Mesenchymal stem cell (in vitro differentiated cells and primary cell): ENCODE measurements around the gene CHRM5.
A peak's percentile ranks its signal among the peaks of the same experiment; 100 is the strongest.
"Not testable (repeated sequence)": the region's sequence is repeated elsewhere in the genome, so short reads cannot be mapped to it uniquely, and the experiment has no call there.

Experiments
- DNase-seq: peaks from one replicate; pipeline ENCODE4 v3.0.0-alpha.2; 2013
- H2AFZ ChIP-seq: one replicate; pipeline ENCODE4 v1.6.1; 2013; ENCODE audit warnings: low read depth, mild to moderate bottlenecking, control low read depth, inconsistent platforms, low read length, moderate library complexity
- H2AK5ac ChIP-seq: 2 replicates; pipeline ENCODE4 v1.6.1; 2013; ENCODE audit warnings: low read length, moderate library complexity, mild to moderate bottlenecking, inconsistent platforms; ENCODE audit not compliant: severe bottlenecking
- H2BK120ac ChIP-seq: one replicate; pipeline ENCODE4 v1.6.1; 2013; ENCODE audit warnings: low read depth, mild to moderate bottlenecking, inconsistent platforms, low read length, moderate library complexity
- H2BK12ac ChIP-seq, 2 experiments: one replicate each; pipeline ENCODE4 v1.6.1; 2013; ENCODE audit warnings: inconsistent platforms in 2 of 2, low read length in 2 of 2, mild to moderate bottlenecking in 2 of 2, moderate library complexity in 2 of 2, control low read depth in 1 of 2
- H2BK15ac ChIP-seq: one replicate; pipeline ENCODE4 v1.6.1; 2013; ENCODE audit warnings: mild to moderate bottlenecking, low read depth, inconsistent platforms; ENCODE audit not compliant: poor library complexity, severe bottlenecking
- H2BK5ac ChIP-seq: 2 replicates; pipeline ENCODE4 v1.6.1; 2013; ENCODE audit warnings: low read depth, mild to moderate bottlenecking, low read length, control low read depth, inconsistent platforms; ENCODE audit not compliant: poor library complexity, severe bottlenecking
- H3K14ac ChIP-seq, 2 experiments: one replicate each; pipeline ENCODE4 v1.6.1; 2013; ENCODE audit warnings: inconsistent platforms in 2 of 2, low read length in 2 of 2, control low read depth in 1 of 2, mild to moderate bottlenecking in 1 of 2, moderate library complexity in 1 of 2
- H3K18ac ChIP-seq, 2 experiments: one replicate each; pipeline ENCODE4 v1.6.1; 2013; ENCODE audit warnings: inconsistent platforms in 2 of 2, low read length in 2 of 2, control low read depth in 1 of 2, low read depth in 1 of 2, mild to moderate bottlenecking in 1 of 2
- H3K23ac ChIP-seq, 2 experiments: one replicate each; pipeline ENCODE4 v1.6.1; 2013; ENCODE audit warnings: inconsistent platforms in 2 of 2, low read length in 2 of 2, mild to moderate bottlenecking in 2 of 2, moderate library complexity in 2 of 2, control low read depth in 1 of 2
- H3K27ac ChIP-seq: 2 replicates; pipeline ENCODE4 v1.5.1; 2013; ENCODE audit warnings: mild to moderate bottlenecking, moderate library complexity, low read length, control low read depth, inconsistent platforms; ENCODE audit not compliant: poor library complexity, severe bottlenecking
- H3K27me3 ChIP-seq, 2 experiments: 2 replicates each; pipeline versions ENCODE4 v1.6.1 to v1.7.0; 2013; ENCODE audit warnings: low read length in 2 of 2, mild to moderate bottlenecking in 2 of 2, moderate library complexity in 2 of 2, control low read depth in 1 of 2, inconsistent platforms in 1 of 2; ENCODE audit not compliant: control insufficient read depth in 1 of 2, insufficient read depth in 1 of 2
- H3K36me3 ChIP-seq, 2 experiments: 2 replicates each; pipeline versions ENCODE4 v1.6.1 to v1.7.0; 2013; ENCODE audit warnings: low read length in 2 of 2, control low read depth in 1 of 2, inconsistent platforms in 1 of 2, low read depth in 1 of 2, mild to moderate bottlenecking in 1 of 2; ENCODE audit not compliant: insufficient read depth in 2 of 2, control insufficient read depth in 1 of 2
- H3K4ac ChIP-seq, 2 experiments: one replicate each; pipeline ENCODE4 v1.6.1; 2013; ENCODE audit warnings: inconsistent platforms in 2 of 2, low read length in 2 of 2, mild to moderate bottlenecking in 2 of 2, moderate library complexity in 2 of 2, control low read depth in 1 of 2, low read depth in 1 of 2
- H3K4me1 ChIP-seq: 2 replicates; pipeline ENCODE4 v1.6.1; 2013; ENCODE audit warnings: low read depth, low read length, control low read depth; ENCODE audit not compliant: control insufficient read depth, insufficient read depth
- H3K4me2 ChIP-seq: 2 replicates; pipeline ENCODE4 v1.6.1; 2013; ENCODE audit warnings: low read length, mild to moderate bottlenecking, inconsistent platforms; ENCODE audit not compliant: poor library complexity, severe bottlenecking
- H3K4me3 ChIP-seq, 2 experiments: 2 replicates each; pipeline versions ENCODE4 v1.5.1 to v1.7.0; 2013; ENCODE audit warnings: low read length in 2 of 2, mild to moderate bottlenecking in 2 of 2, control low read depth in 1 of 2, low read depth in 1 of 2; ENCODE audit not compliant: insufficient read depth in 1 of 2
- H3K79me1 ChIP-seq: replicated peaks from 2 replicates; pipeline ENCODE4 v1.6.1; 2013; ENCODE audit warnings: mild to moderate bottlenecking, control low read depth, low read length, inconsistent platforms; ENCODE audit not compliant: poor library complexity, severe bottlenecking
- H3K9ac ChIP-seq: 2 replicates; pipeline ENCODE4 v1.7.0; 2013; ENCODE audit warnings: mild to moderate bottlenecking, low read length, moderate library complexity
- H3K9me3 ChIP-seq: 2 replicates; pipeline ENCODE4 v1.7.0; 2013; ENCODE audit warnings: mild to moderate bottlenecking, low read length; ENCODE audit not compliant: control insufficient read depth
- H4K8ac ChIP-seq: one replicate; pipeline ENCODE4 v1.6.1; 2013; ENCODE audit warnings: inconsistent platforms, mild to moderate bottlenecking, low read length, moderate library complexity
- H4K91ac ChIP-seq: one replicate; pipeline ENCODE4 v1.6.1; 2013; ENCODE audit warnings: mild to moderate bottlenecking, low read length, inconsistent platforms
- WGBS: methylation state at CpG from one replicate; pipeline ENCODE4 v1.1.7; 2013; ENCODE audit warnings: mixed read lengths; 5-methylcytosine and 5-hydroxymethylcytosine counted together

The CHRM5 gene

GRCh38 chr15:34014556-34014955 is 46.3 kb downstream of the CHRM5 start:
- H2AFZ ChIP-seq, result no peak overlapping the region
- no peak overlapping the region for H2BK12ac ChIP-seq
- H3K9ac ChIP-seq, result no peak overlapping the region
- no peak overlapping the region for H2BK120ac ChIP-seq
- no peak overlapping the region for H3K14ac ChIP-seq
- peaks cover 2% of the 10 kb centered on the region for H3K4me1 ChIP-seq
- no peak overlapping the region for H3K4me3 ChIP-seq
- H3K79me1 ChIP-seq, result peaks cover 14% of the 10 kb centered on the region
- H2BK5ac ChIP-seq, result no peak overlapping the region
- H3K4ac ChIP-seq, result no peak overlapping the region
- no peak for DNase-seq
- H3K27me3 ChIP-seq, result no peaks in the 10 kb centered on the region
- no peak overlapping the region for H2AK5ac ChIP-seq
- no peaks in the 10 kb centered on the region for H3K9me3 ChIP-seq
- WGBS, result 100% methylated on average over 1 of the region's 2 CpGs
- peaks cover 0 to 8% of the 10 kb centered on the region in 2 experiments for H3K36me3 ChIP-seq
- no peak overlapping the region for H3K18ac ChIP-seq
- H3K23ac ChIP-seq, result no peak overlapping the region
- no peak overlapping the region for H2BK15ac ChIP-seq
- peak overlapping the region; percentile 31 for H3K4me2 ChIP-seq
- peak overlapping the region; percentile 92 for H3K27ac ChIP-seq
- no peak overlapping the region for H4K8ac ChIP-seq
- H4K91ac ChIP-seq, result no peak overlapping the region

- no peak overlapping the region for H2BK12ac ChIP-seq
- WGBS, result 94% methylated on average over 16 of the region's 16 CpGs
- H3K4me1 ChIP-seq, result peaks cover 2% of the 10 kb centered on the region
- no peak overlapping the region for H3K23ac ChIP-seq
- H2BK5ac ChIP-seq, result no peak overlapping the region
- no peak overlapping the region for H2BK120ac ChIP-seq
- no peak overlapping the region for H2AFZ ChIP-seq
- peaks cover 0 to 8% of the 10 kb centered on the region in 2 experiments for H3K36me3 ChIP-seq
- H3K9ac ChIP-seq, result no peak overlapping the region
- no peak overlapping the region for H2AK5ac ChIP-seq
- H4K8ac ChIP-seq, result no peak overlapping the region
- H3K9me3 ChIP-seq, result no peaks in the 10 kb centered on the region
- no peak overlapping the region for H2BK15ac ChIP-seq
- H3K27ac ChIP-seq, result no peak overlapping the region
- no peak overlapping the region for H3K4ac ChIP-seq
- no peaks in the 10 kb centered on the region for H3K27me3 ChIP-seq
- peaks cover 18% of the 10 kb centered on the region for H3K79me1 ChIP-seq
- no peak for DNase-seq
- no peak overlapping the region for H3K18ac ChIP-seq
- H4K91ac ChIP-seq, result no peak overlapping the region
- H3K4me3 ChIP-seq, result no peak overlapping the region
- H3K14ac ChIP-seq, result no peak overlapping the region
- H3K4me2 ChIP-seq, result no peak overlapping the region
Measured at GRCh38 chr15:34018021-34018645, 49.8 kb downstream of the CHRM5 start.

DNA sequence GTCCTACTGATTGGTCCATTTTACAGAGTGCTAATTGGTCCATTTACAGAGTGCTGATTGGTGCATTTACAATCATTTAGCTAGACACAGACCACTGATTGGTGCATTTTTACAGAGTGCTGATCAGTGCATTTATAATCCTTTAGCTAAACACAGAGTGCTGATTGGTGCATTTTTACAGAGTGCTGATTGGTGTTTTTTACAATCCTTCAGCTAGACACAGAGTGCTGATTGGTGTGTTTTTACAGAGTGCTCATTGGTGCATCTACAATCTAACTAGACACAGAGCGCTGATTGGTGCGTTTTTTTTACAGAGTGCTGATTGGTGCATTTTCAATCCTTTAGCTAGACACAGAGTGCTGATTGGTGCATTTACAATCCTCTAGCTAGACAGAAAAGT is 50.4 kb downstream of the CHRM5 start:
- H3K79me1 ChIP-seq, result peaks cover 18% of the 10 kb centered on the region
- not testable (repeated sequence) for H3K27ac ChIP-seq, H3K18ac ChIP-seq, H3K27me3 ChIP-seq, H3K9ac ChIP-seq, H4K8ac ChIP-seq, H3K4me1 ChIP-seq, H2BK120ac ChIP-seq, H2BK5ac ChIP-seq, H2BK12ac ChIP-seq, H3K4ac ChIP-seq, H2AK5ac ChIP-seq, H3K23ac ChIP-seq, H3K14ac ChIP-seq, H2BK15ac ChIP-seq, H4K91ac ChIP-seq, H3K4me2 ChIP-seq, H3K9me3 ChIP-seq, H2AFZ ChIP-seq, H3K36me3 ChIP-seq, H3K4me3 ChIP-seq, DNase-seq
- 100% methylated on average over 2 of the region's 2 CpGs for WGBS

GRCh38 chr15:34019369-34019990 is 51.2 kb downstream of the CHRM5 start:
- H3K4me1 ChIP-seq, result peaks cover 2% of the 10 kb centered on the region
- H3K36me3 ChIP-seq, result peaks cover 0 to 8% of the 10 kb centered on the region in 2 experiments
- no peak overlapping the region for H4K91ac ChIP-seq
- no peak overlapping the region for H3K14ac ChIP-seq
- no peak overlapping the region for H2BK12ac ChIP-seq
- no peak overlapping the region for H3K9ac ChIP-seq
- no peak overlapping the region for H3K23ac ChIP-seq
- H2AK5ac ChIP-seq, result no peak overlapping the region
- no peak overlapping the region for H3K4ac ChIP-seq
- no peak overlapping the region for H2AFZ ChIP-seq
- H3K27me3 ChIP-seq, result no peaks in the 10 kb centered on the region
- DNase-seq, result no peak
- 100% methylated on average over 3 of the region's 3 CpGs for WGBS
- no peak overlapping the region for H3K4me2 ChIP-seq
- no peak overlapping the region for H2BK5ac ChIP-seq
- no peak overlapping the region for H3K4me3 ChIP-seq
- no peak overlapping the region for H3K18ac ChIP-seq
- H3K27ac ChIP-seq, result no peak overlapping the region
- H3K79me1 ChIP-seq, result peaks cover 16% of the 10 kb centered on the region
- H4K8ac ChIP-seq, result no peak overlapping the region
- H2BK120ac ChIP-seq, result no peak overlapping the region
- no peaks in the 10 kb centered on the region for H3K9me3 ChIP-seq
- H2BK15ac ChIP-seq, result no peak overlapping the region
